ENCODE measurements around the gene CADM4.

Gene CADM4

GRCh38 chr19:43582495-43582894 is 57.2 kb downstream of the CADM4 start:
- DNase-seq (ENCODE audit: low read depth), result no peak

DNA sequence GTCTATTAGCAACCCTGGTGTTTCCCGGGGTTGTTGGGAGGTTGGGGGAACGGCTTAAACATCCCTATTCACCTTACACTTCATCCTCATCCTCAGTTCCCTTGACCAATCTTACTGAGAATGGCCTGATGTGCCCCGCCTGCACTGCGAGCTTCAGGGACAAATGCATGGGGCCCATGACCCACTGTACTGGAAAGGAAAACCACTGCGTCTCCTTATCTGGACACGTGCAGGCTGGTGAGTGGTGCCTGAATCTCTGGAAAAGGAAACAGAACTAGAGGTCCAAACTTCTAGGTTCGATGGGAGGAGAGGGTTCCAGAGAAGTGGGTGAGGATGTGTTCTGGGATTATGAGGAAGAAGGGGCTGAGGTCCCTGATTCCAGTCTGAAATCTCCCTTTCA is 58.2 kb downstream of the CADM4 start:
- no peak for DNase-seq (ENCODE audit: low read depth)

DNA sequence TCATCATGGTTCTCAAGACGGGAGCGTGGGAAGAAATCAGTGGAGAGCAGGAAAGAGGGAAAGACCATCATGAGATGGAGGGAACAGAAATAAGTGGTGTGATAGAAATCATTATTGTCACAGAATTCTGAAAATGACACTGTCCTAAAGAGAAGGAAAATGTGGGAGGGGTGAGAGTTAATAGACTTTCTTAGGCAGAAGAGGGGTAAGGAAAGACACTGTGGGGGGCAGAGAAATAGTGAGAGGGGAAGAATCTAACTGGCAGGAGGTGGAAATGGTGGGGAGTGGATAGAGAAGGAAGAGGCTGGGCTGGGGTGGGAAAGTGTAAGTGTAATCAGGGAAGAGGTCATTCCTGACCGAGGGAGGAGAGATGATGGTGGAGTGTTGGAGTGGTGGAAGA is 60.9 kb downstream of the CADM4 start:
- DNase-seq (ENCODE audit: low read depth), result no peak

DNA sequence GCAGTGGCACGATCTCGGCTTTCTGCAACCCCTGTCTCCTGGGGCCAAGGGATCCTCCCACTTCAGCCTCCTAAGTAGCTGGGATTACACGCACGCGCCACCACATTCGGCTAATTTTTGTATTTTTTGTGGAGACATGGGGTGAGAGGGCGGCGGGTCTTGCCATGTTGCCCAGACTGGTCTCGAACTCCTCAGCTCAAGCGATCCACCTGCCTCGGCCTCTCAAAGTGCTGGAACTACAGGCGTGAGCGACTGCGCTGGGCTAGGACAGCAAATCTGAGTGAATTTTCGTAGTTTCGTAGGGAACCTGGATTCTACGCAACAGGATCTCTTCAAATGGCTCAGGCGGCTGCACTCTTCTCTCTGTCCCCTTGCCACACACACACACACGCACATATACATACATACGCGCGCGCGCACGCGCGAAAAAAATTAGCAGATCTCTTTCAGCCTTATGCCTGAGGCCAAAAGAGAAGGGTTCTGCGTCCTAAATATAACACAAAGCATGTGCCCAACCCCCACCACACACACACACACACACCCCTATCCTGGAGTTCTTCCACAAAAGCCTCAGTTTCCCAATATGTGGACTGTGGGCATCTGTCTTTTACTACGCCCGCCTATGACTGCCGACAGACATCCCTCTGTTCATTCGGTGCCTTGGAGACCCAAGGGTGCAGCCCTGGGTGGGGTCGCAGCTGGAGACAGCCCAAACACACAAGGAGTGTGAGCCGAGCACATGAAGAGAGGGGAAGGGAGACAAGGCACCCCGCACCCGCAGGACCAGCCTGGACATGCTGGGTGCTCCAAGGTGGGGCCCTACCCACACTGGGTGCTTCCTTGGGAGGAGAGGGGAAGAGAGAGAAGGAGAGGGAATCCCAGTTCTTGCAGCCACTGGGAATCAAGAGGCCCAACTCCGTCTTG is 63.4 kb downstream of the CADM4 start:
- DNase-seq (ENCODE audit: low read depth), result no peak

- peak; percentile 96 for DNase-seq (ENCODE audit: low read depth)
These were observed 64.3 kb downstream of the CADM4 start, which contains the start of the genes PINLYP and XRCC1 for GRCh38 chr19:43575156-43575950. PINLYP (plus strand) TSS chr19:43575801; CDS start chr19:43577192, 1,391 bp downstream. XRCC1 (minus strand) TSS chr19:43575527; CDS start chr19:43575458, 69 bp downstream.

GRCh38 chr19:43574424-43575155 is 65.1 kb downstream of the CADM4 start:
- DNase-seq (ENCODE audit: low read depth), result no peak
